Erythroblast (primary cell): Measurements from ENCODE around the gene MED27.

ENCODE experiments used
- GATA1 ChIP-seq: IDR thresholded peaks from 2 replicates; pipeline ENCODE4 v1.6.1; 2011; ENCODE audit warnings: low read depth, mild to moderate bottlenecking, control low read depth, low read length, moderate library complexity
- POLR2A ChIP-seq: IDR thresholded peaks from 2 replicates; pipeline ENCODE4 v1.6.1; 2011; ENCODE audit warnings: mild to moderate bottlenecking, low read length

DNA sequence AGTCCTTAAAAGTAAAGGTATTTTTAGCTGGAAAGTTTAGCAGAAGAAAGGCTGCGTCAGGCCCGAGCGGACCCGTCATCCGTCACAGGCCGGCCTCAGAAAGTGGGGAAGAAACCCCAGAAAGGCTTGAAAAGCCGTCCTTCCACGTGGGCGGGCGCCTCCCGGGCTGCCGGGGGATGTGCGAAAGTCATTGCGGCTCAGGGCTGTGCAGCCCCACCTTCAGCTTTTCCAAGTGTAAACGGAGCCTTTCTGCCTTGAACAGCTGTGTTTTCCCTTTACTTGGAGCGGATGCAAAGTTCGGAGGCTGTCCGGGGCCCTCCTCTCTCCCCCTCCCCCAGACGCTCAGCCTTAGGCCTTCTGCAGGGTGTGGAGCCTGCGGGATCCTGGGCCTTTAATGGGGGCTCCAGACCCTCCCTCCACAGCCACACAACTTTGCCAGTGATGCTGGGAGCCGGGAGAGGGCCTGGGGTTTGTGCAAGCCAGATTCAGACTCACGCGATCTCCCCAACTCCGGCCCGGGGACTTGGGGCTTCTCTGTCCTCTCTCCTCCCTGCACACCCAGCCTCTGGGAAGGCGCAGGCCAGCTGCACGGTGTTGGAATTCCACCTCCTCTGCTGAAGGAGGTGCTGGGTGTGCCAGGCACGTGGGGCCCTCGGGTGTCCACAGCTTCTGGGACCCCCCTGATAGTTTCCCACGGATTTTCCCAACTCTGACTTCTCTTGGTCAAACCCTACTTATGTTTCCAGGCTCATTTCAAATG is 244.3 kb downstream of the MED27 start:
- TF ChIP-seq POLR2A (no peak), GATA1 (no peak)
